Small intestine (tissue), 7 donors: ENCODE measurements around the gene ACAD10. TPM values are rescaled to one million over a fixed set of nuclear protein-coding genes. Genes with fewer than 3 reads are reported as not detected.

ENCODE experiments used
- DNase-seq, 2 donors: peaks; one replicate each; pipeline versions ENCODE4 v3.0.0 to v3.0.0-alpha.2; 2013
- FAIRE-seq: peaks from 2 replicates; lab custom pipeline; 2012; peaks lifted over from hg19 to GRCh38; lab: Jason Lieb, UNC
- H3K27ac ChIP-seq, 3 donors: one replicate each; pipeline ENCODE4 v1.5.1; 2013; ENCODE audit warnings: low read length in 2 of 3, mild to moderate bottlenecking in 2 of 3, control low read depth in 1 of 3, inconsistent platforms in 1 of 3, low read depth in 1 of 3, moderate library complexity in 1 of 3
- H3K27me3 ChIP-seq, 3 donors: one replicate each; pipeline ENCODE4 v1.6.1; 2013; ENCODE audit warnings: low read length in 3 of 3, inconsistent platforms in 1 of 3; ENCODE audit not compliant: control insufficient read depth in 3 of 3, insufficient read depth in 3 of 3
- H3K36me3 ChIP-seq, 3 donors: one replicate each; pipeline ENCODE4 v1.6.1; 2013; ENCODE audit warnings: low read length in 3 of 3, inconsistent platforms in 1 of 3, low read depth in 1 of 3, mild to moderate bottlenecking in 1 of 3, moderate library complexity in 1 of 3; ENCODE audit not compliant: control insufficient read depth in 3 of 3, insufficient read depth in 2 of 3
- H3K4me1 ChIP-seq, 3 donors: one replicate each; pipeline ENCODE4 v1.6.1; 2013; ENCODE audit warnings: low read length in 2 of 3, inconsistent platforms in 1 of 3, low read depth in 1 of 3, mild to moderate bottlenecking in 1 of 3, moderate library complexity in 1 of 3; ENCODE audit not compliant: control insufficient read depth in 3 of 3, insufficient read depth in 2 of 3
- H3K4me3 ChIP-seq, 3 donors: one replicate each; pipeline ENCODE4 v1.5.1; 2013; ENCODE audit warnings: low read length in 3 of 3, control low read depth in 1 of 3, inconsistent platforms in 1 of 3, low read depth in 1 of 3, mild to moderate bottlenecking in 1 of 3, moderate library complexity in 1 of 3
- H3K9me3 ChIP-seq, 2 donors: one replicate each; pipeline ENCODE4 v1.6.1; 2013; ENCODE audit warnings: low read depth in 1 of 2, low read length in 1 of 2; ENCODE audit not compliant: control insufficient read depth in 2 of 2, insufficient read depth in 1 of 2
- WGBS, 3 donors: extraction: QIAGEN DNeasy Blood & Tissue Kit; methylation state at CpG; one replicate each; pipeline ENCODE4 v1.1.7; 2013; 5-methylcytosine and 5-hydroxymethylcytosine counted together
- polyA plus RNA-seq, 4 donors: library from polyadenylated mRNA; stranded (reverse) in 3 of 4; unstranded in 1 of 4; fragments of 200-250 nt in 3 of 4; fragments of 120-200 nt in 1 of 4; gene quantifications; one replicate each; pipeline versions ENCODE4 v1.2.1 to v1.2.3, GENCODE V29; 2013
- donor health status: healthy with polysubstance abuse.
- donor health status: control.
- donor health status: control.
- donor health status: Bipolar disorder and iron deficiency.
- donor health status: healthy.

ACAD10 gene
- polyA plus RNA-seq, 4 donors = 20.2 to 42.5 (median 33.0) TPM

DNA sequence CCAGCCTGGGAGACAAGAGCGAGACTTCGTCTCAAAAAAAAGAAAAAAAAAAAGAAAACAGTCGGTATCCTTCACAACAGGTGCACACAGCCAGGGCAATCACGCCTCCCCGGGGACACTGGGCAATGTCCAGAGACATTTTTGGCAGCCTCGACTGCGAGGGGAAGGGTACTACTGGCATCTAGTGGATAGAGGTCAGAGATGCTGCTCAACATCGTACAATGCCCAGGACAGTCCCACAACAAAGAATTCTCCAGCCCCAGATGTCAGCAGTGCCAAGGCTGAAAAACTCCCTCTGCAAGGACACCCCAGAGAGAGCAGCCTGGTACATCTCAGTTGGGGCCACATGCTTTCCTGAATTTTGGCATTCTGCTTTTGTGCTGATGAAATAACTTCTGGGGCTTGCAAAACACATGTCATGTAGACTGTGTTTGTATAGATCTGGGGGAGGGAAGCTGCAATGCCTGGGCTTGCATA is 102.4 kb downstream of the ACAD10 start:
- 30 to 45% (median 30%) methylated on average over 8 of the region's 8 CpGs for WGBS, 3 donors
- peaks cover 10 to 85% (median 25%) of the 10 kb centered on the region in 3 donors for H3K36me3 ChIP-seq

DNA sequence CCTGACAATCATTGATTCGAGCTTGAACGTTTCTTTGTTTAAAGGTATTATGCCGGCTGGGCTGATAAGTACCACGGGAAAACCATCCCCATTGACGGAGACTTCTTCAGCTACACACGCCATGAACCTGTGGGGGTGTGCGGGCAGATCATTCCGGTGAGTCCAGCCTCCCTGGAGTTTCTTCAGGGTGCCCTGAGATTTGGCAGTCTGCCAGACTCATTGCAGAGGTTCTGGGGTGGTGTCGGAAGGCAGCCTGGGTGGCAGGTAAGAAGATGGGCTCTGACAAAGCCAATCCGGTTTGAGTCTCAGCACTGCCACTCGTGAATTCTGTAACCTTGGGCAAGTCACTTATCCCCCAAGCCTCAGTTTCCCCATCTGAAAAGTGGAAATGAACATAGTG is 103.9 kb downstream of the ACAD10 start:
- 68 to 82% (median 72%) methylated on average over 11 of the region's 11 CpGs for WGBS, 3 donors
- H3K4me3 ChIP-seq = no peak overlapping the region
- DNase-seq (peak in 1 of 2 donors; percentile 40), FAIRE-seq (no peak)
- peaks cover 10 to 83% (median 17%) of the 10 kb centered on the region in 3 donors for H3K36me3 ChIP-seq
- H3K4me1 ChIP-seq = peaks cover 0 to 1% (median 0%) of the 10 kb centered on the region in 3 donors
- no peak overlapping the region for H3K27ac ChIP-seq
- no peaks in the 10 kb centered on the region for H3K9me3 ChIP-seq
- H3K27me3 ChIP-seq = no peaks in the 10 kb centered on the region

More for the DNA sequence above, 102.4 kb downstream of the ACAD10 start:
- Histone ChIP-seq H3K27me3 (no peaks in the 10 kb centered on the region), H3K4me1 (peaks cover 0 to 1% (median 0%) of the 10 kb centered on the region in 3 donors), H3K9me3 (no peaks in the 10 kb centered on the region), H3K4me3 (no peak overlapping the region), H3K27ac (no peak overlapping the region)
- no peak for FAIRE-seq
- DNase-seq = peak in 1 of 2 donors; percentile 55

DNA sequence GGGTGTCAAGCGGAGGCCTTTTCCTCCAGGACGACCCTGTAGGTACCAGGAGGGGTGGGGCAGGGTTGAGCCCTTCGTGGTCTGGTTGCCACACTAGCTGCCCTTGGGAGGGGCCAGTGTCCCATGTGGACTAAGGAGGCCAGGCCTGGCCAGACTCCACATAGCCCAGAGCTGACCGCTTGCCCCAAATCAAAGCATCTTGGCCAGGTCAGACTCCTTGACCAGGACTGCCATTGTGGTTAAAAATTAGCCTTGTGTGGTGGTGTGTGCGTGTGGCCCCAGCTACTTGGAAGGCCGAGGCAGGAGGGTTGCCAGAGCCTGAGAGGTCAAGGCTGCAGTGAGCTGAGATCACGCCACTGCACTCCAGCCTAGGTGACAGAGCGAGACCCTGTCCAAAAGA is 105.7 kb downstream of the ACAD10 start:
- H3K9me3 ChIP-seq = no peaks in the 10 kb centered on the region
- H3K4me1 ChIP-seq = peaks cover 0 to 1% (median 0%) of the 10 kb centered on the region in 3 donors
- DNase-seq (no peak), FAIRE-seq (no peak)
- H3K27me3 ChIP-seq = no peaks in the 10 kb centered on the region
- H3K36me3 ChIP-seq = peaks cover 8 to 85% (median 20%) of the 10 kb centered on the region in 3 donors
- WGBS, 3 donors = 71 to 85% (median 77%) methylated on average over 8 of the region's 8 CpGs
- H3K27ac ChIP-seq = peak overlapping the region in 2 of 3 donors; percentile 45 to 65
- H3K4me3 ChIP-seq = no peak overlapping the region

DNA sequence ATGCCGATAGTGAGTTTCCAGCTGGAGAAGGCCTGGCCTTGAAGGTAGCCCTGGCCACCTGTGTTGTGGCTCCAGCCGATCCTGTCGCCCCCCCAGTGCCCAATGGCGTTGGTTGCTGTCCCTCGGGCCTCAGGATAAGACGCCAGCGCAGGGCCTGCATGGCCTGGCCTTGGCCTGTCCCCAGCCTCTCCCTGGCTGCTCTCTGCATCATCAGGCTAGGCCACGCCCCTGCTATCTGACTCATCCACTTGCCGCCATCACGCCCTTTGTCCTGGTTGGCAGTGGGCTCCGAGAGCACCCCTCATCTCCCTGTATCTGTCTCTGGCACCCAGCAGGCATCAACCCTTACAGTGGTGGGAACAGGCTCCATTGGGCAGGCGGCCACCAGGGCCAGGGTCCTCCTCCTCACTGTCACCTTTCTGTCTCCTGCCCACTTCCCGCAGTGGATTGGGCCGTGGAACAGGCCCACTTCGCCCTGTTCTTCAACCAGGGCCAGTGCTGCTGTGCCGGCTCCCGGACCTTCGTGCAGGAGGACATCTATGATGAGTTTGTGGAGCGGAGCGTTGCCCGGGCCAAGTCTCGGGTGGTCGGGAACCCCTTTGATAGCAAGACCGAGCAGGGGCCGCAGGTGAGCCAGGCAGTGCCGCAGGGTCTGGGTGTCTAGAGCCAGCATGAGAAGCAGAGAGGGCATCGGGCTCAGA is 106.5 kb downstream of the ACAD10 start:
- DNase-seq (peak; percentile 21 to 74), FAIRE-seq (no peak)
- no peak overlapping the region for H3K4me3 ChIP-seq
- H3K36me3 ChIP-seq = peaks cover 12 to 85% (median 25%) of the 10 kb centered on the region in 3 donors
- no peaks in the 10 kb centered on the region for H3K27me3 ChIP-seq
- peaks cover 0 to 1% (median 0%) of the 10 kb centered on the region in 3 donors for H3K4me1 ChIP-seq
- peak overlapping the region in 2 of 3 donors; percentile 45 to 65 for H3K27ac ChIP-seq
- 72 to 82% (median 76%) methylated on average over 27 of the region's 27 CpGs for whole genome bisulfite sequencing, 3 donors
- H3K9me3 ChIP-seq = no peaks in the 10 kb centered on the region

DNA sequence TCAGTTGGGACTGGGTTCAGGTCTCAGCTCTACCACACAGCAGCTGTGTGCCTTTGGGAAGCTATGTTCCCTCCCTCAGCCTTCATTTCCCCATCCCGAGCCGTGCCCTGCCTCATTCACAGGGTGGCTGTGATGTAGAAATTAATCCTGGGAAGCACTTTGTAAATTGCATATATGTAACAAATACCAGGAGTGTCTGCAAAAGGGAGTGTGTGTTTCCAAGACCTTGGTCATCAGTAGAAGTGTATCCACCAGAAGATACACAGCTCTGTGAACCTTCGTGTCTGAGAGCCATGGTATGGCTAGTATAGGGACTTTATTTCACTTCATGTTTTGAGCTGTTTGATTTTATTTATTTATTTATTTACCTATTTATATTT is 107.0 kb downstream of the ACAD10 start:
- H3K4me1 ChIP-seq = peaks cover 0 to 1% (median 0%) of the 10 kb centered on the region in 3 donors
- peaks cover 14 to 82% (median 25%) of the 10 kb centered on the region in 3 donors for H3K36me3 ChIP-seq
- peak overlapping the region in 1 of 3 donors; percentile 60 for H3K27ac ChIP-seq
- DNase-seq (no peak), FAIRE-seq (no peak)
- H3K27me3 ChIP-seq = no peaks in the 10 kb centered on the region
- no peak overlapping the region for H3K4me3 ChIP-seq
- 91 to 93% (median 92%) methylated on average over 3 of the region's 3 CpGs for WGBS, 3 donors
- H3K9me3 ChIP-seq = no peaks in the 10 kb centered on the region

DNA sequence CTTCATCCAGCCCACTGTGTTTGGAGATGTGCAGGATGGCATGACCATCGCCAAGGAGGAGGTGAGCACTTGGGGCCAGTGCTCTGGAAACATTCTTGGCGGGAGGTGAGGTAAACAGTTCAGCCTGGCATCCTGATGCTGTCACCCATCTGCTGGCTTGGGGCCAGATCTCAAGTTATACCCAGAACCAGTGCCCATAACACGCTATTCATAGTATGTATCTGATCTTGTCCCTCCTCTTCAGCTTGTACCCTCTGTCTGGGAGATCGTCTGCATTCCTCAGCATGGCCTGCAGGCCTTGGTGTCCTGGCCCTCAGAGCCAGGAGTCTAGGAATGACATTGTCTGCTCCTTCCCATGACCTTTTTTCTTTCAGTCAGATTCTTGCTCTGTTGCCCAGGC is 112.3 kb downstream of the ACAD10 start:
- 76 to 92% (median 90%) methylated on average over 4 of the region's 4 CpGs for WGBS, 3 donors
- no peaks in the 10 kb centered on the region for H3K9me3 ChIP-seq
- peaks cover 19 to 75% (median 25%) of the 10 kb centered on the region in 3 donors for H3K36me3 ChIP-seq
- no peak overlapping the region for H3K27ac ChIP-seq
- H3K27me3 ChIP-seq = no peaks in the 10 kb centered on the region
- FAIRE-seq = no peak
- no peak overlapping the region for H3K4me3 ChIP-seq
- H3K4me1 ChIP-seq = no peaks in the 10 kb centered on the region
- DNase-seq = no peak

DNA sequence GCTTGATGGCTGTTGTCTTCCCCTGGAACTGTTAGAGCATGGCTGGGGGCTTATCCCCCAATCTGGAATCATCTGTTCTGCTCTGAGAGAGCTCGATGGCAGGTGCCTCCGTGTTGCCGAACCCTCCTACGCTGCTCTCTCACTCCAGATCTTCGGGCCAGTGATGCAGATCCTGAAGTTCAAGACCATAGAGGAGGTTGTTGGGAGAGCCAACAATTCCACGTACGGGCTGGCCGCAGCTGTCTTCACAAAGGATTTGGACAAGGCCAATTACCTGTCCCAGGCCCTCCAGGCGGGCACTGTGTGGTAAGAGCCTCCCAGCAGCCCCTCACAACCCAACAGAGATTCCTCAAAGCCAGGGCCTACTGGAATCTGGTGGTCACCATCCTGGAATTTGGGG is 113.9 kb downstream of the ACAD10 start:
- WGBS, 3 donors = 94 to 96% (median 96%) methylated on average over 9 of the region's 9 CpGs
- DNase-seq (no peak), FAIRE-seq (no peak)
- Histone ChIP-seq H3K27ac (no peak overlapping the region), H3K36me3 (peaks cover 19 to 73% (median 23%) of the 10 kb centered on the region in 3 donors), H3K4me3 (no peak overlapping the region), H3K9me3 (no peaks in the 10 kb centered on the region), H3K4me1 (no peaks in the 10 kb centered on the region), H3K27me3 (no peaks in the 10 kb centered on the region)

DNA sequence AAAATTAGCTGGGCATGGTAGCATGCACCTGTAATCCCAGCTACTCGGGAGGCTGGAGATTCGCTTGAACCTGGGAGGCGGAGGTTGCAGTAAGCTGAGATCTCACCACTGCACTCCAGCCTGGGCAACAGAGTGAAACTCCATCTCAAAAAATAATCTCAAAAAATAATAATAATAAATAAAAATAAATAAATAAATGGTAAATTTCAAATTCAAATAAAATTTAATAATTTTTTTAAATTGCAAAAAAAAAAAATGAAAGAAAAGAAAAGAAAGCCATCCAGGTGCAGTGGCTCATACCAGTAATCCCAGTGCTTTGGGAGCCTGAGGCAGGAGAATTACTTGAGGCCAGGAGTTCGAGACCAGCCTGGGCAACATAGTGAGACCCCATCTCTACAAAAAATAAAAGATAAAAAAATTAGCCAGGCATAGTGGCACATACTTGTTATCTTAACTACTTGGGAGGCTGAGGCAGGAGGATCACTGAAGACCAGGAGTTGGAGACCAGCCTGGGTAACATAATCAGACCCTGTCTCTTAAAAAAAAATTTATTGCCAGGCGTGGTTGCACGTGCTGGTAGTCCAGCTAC is 117.3 kb downstream of the ACAD10 start:
- H3K36me3 ChIP-seq = peaks cover 17 to 73% (median 19%) of the 10 kb centered on the region in 3 donors
- FAIRE-seq = no peak
- DNase-seq = no peak
- no peaks in the 10 kb centered on the region for H3K27me3 ChIP-seq
- no peak overlapping the region for H3K4me3 ChIP-seq
- H3K27ac ChIP-seq = no peak overlapping the region
- no peaks in the 10 kb centered on the region for H3K9me3 ChIP-seq
- 87 to 90% (median 87%) methylated on average over 6 of the region's 6 CpGs for WGBS, 3 donors
- H3K4me1 ChIP-seq = no peaks in the 10 kb centered on the region
